Cardiac fibroblast (primary cell): ENCODE measurements around the gene OTUD5.

Experiments used
- DNase-seq, 2 donors: peaks; one replicate each; pipeline versions ENCODE4 v3.0.0 to v3.0.0-alpha.2; 2010; ENCODE audit warnings: low read depth in 2 of 2
- H3K4me3 ChIP-seq, 2 donors: replicated peaks in 1 of 2; 1 replicate in 1 of 2; 2 replicates in 1 of 2; pipeline ENCODE4 v1.5.1; 2011; ENCODE audit warnings: low read depth in 2 of 2, low read length in 2 of 2, mild to moderate bottlenecking in 2 of 2, moderate library complexity in 1 of 2
- TF ChIP-seq, protein P1 (sequence below): IDR thresholded peaks from one replicate; pipeline ENCODE4 v1.5.1; 2011; ENCODE audit warnings: low read depth, mild to moderate bottlenecking, low read length, inconsistent platforms

Gene OTUD5

DNA sequence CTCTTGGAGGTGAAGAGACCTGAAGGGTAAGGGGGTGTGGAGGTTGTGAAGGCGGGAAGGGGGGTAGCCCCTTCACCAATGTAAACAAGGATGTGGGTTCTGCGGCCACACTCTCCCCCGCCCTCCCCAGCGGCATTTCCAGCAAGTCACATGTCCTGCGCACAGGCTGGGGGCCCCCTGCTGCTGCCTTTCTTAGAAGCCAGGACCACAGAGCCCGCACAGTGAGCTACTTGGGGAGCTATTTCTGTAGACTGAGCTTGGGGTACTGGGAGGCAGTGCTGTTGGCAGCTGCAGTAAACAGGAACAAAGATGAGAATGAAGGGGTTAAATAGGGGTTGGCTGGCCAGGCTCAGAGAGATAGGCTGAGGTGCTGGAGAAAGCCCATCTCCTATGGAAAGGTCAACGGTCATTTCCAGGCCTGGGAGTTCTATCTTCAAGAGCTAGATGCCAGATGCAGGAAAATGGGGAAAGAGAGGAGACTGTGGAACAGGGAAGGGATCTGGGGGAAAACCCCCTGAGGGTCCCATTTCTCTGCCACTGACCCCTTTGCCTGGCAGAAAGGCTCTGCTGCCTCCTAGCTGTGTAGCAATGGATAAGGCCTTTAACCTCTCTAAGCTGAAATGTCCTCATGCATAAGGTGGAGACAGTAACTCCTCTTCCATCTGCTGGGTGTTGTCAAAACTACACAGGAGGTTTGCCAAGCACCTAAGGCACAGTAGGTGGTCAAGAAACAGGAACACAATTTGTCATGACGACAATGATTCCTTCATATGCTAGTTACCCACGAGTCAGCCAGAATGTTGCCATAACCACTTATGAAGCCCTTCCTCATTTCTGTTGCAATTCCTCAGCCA is 20.1 kb downstream of the OTUD5 start:
- no peak overlapping the region for H3K4me3 ChIP-seq
- peak; percentile 18 to 28 for DNase-seq
- TF ChIP-seq, protein P1, sequence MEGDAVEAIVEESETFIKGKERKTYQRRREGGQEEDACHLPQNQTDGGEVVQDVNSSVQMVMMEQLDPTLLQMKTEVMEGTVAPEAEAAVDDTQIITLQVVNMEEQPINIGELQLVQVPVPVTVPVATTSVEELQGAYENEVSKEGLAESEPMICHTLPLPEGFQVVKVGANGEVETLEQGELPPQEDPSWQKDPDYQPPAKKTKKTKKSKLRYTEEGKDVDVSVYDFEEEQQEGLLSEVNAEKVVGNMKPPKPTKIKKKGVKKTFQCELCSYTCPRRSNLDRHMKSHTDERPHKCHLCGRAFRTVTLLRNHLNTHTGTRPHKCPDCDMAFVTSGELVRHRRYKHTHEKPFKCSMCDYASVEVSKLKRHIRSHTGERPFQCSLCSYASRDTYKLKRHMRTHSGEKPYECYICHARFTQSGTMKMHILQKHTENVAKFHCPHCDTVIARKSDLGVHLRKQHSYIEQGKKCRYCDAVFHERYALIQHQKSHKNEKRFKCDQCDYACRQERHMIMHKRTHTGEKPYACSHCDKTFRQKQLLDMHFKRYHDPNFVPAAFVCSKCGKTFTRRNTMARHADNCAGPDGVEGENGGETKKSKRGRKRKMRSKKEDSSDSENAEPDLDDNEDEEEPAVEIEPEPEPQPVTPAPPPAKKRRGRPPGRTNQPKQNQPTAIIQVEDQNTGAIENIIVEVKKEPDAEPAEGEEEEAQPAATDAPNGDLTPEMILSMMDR, result no peak

DNA sequence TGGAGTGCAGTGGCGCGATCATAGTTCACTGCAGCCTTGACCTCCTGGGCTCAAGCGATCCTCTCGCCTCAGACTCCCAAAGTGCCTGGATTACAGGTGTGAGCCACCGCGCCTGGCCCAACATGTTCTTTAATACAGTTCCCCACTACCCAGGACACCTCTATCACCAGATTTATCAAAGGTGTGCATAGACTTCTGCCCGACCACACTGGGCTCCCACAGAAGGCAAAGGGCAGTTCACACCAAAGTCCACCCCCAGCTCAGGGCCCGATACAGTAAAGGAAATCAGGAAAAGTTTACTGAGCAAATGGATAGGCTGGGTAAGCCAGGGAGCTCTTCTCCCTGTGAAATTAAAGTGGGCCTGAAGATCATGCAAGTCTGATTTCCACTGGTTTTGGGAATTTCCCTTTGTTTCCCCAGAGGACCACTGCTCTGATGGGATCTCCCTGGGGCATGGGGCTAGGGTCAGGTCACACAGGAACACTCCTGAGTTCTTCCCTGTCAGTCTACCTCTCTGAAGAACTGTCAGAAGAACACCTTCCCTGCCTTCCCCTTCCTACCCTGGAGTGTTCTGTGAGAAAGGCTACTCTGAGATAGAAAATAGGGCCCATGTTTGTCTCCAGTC is 20.9 kb downstream of the OTUD5 start:
- no peak overlapping the region for H3K4me3 ChIP-seq
- no peak for DNase-seq
- TF ChIP-seq, protein P1, result no peak

DNA sequence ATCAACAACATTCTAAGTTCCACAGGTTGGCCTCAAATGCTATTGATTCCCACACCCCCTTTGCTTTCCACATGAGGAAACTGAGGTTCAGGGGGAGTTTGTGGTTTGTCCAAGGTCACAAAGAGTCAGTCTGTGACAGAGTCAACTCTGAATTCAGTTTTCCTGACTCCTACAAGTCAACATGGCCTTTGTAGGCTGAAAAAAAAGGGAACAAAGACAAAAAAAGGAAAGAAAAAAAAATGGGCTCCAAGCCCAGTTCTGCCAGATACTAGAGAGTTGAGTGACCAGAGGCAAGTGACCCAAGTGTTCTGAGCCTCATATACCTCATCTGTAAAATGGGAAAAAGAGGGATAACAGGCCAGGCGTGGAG is 22.1 kb downstream of the OTUD5 start:
- DNase-seq, result no peak
- TF ChIP-seq, protein P1, result no peak
- no peak overlapping the region for H3K4me3 ChIP-seq

DNA sequence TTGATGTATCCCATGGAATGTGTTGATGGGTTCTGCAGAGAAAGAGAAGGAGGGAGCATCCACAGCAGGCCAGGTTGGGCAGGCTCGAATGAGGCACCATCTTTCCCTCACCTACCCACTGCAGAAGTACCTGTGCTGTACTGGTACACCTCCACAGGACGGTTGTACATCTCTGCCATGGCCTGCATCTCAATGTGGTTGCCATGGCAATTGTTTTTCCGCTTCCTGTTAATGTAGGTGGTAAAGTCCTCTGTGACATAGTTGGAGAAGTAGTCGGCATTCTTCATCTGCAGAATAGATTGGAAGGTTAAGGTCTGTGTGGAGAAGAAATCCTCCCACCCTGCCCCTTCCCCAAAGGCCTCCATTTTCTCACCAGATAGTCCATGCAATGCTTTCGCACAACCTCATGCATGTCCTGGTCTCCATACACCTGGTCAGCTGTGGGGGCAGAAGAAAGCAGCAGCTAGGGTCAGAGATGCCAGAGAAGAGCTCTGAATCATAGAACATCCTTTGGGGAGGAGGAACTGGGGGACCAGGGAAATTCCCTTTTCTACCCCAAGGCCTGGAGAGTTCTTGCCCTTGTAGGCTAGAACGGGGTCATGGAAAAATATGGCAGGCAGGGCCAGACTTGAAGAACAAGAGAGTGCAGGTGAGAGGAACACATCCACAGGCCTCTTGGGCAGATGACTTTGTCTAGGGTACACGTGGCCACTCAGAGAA is 22.7 kb downstream of the OTUD5 start:
- H3K4me3 ChIP-seq, result no peak overlapping the region
- TF ChIP-seq, protein P1, result no peak
- no peak for DNase-seq

DNA sequence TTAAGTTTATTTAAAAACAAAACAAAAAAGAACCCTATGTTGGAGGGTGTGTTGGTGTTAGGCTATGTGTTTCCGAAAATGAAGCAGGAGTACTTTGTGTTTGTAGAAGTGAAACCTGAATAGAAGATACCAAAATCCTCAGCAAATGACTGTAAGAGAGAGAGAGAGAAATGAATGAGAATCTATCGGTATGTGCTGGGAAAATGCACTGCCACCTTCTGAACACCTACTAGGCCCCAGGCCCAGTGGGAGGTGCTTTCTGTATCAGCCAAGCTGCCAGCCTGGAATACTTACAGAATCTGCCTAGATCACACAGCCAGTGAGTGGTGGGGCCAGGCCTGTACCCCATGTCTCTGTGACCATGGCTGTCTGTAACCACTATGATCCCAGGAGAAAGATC is 23.6 kb downstream of the OTUD5 start:
- TF ChIP-seq, protein P1, result no peak
- DNase-seq, result no peak
- no peak overlapping the region for H3K4me3 ChIP-seq

DNA sequence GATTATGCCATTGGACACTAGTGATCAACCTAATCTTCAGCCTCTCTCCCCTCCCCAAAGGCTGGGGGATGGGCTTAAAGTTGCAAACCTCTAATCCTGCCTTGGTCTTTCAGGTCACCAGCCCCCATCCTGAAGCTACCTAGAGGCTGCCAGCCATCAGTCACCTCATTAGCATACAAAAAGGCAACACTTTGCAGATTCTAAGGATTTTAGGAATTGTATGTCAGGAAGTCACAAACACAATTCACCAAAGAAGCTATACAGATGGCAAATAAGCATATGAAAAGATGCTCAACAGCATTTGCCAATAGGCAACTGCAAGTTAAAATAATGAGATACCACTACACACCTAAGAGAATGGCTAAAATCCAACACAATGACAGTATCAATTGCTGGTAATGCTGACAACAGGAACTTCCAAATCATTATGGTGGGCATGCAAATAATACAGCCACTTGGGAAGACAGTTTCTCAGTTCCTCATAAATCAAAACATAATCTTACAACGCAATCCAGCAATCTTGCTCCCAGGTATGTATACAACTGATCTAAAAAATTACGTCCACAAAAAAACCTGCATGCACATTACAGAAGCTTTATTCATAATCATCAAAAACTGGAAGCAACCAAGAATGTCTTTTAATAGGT is 29.5 kb downstream of the OTUD5 start:
- DNase-seq, result no peak
- no peak overlapping the region for H3K4me3 ChIP-seq
- TF ChIP-seq, protein P1, result no peak
